ENCODE results near the gene PLEKHO1. TPM values are rescaled to one million over a fixed set of nuclear protein-coding genes. Genes with fewer than 3 reads are reported as not detected.

PLEKHO1 gene
- total and polyA plus RNA-seq, 2 of the 4 experiments (the other 2 are of a cell fraction): 51.4 to 56.0 TPM

DNA sequence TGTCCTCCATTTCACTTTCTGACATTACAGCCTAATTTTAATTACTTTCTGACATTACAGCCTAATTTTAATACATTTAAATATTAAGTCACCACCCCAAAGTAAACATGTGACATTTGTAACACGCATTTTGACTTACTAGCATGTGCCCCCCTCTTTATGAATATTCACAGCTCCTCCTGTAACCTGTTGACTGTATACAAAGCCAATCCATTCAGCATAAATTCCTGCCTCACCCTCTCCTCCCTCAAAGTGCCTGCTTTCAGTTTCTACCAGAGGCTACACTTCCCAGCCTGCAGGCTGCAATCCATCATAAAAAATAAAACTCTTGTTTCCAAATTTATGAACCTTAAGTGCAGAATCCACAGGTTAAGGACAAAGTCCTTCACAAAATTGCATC, 46.7 kb downstream of the PLEKHO1 start:
- no peaks in the 10 kb centered on the region for H4K20me1 ChIP-seq (ENCODE audit: insufficient read depth, low read length)
- H3K36me3 ChIP-seq (ENCODE audit: control insufficient read depth, insufficient read depth, low read length): no peaks in the 10 kb centered on the region
- in situ Hi-C loops (cut with MboI; ENCODE audit: low sequenced_read_pairs) (no loop called here), dilution Hi-C loops (cut with HindIII; ENCODE audit: low sequenced_read_pairs, unreplicated experiment) (no loop called here), intact Hi-C loops (cut with micrococcal nuclease) (no loop called here)
- no peak overlapping the region for H2BK120ac ChIP-seq (ENCODE audit: low read depth, low read length)
- H2AK5ac ChIP-seq (ENCODE audit: low read depth, low read length): no peak overlapping the region
- no peaks in the 10 kb centered on the region for H3K27me3 ChIP-seq (ENCODE audit: control insufficient read depth, insufficient read depth, low read length)
- H3K4me1 ChIP-seq (ENCODE audit: control insufficient read depth, insufficient read depth, low read length): peaks cover 5% of the 10 kb centered on the region
- no peak overlapping the region for H3K27ac ChIP-seq (ENCODE audit: insufficient read depth, low read length)
- TF ChIP-seq MAFK (IDR thresholded peaks at IDR 0.05; ENCODE audit: low read depth, low read length) (no peak), MAZ (IDR thresholded peaks at IDR 0.05; ENCODE audit: borderline replicate concordance, low read depth, low read length) (no peak), BHLHE40 (IDR thresholded peaks at IDR 0.05; ENCODE audit: low read depth, low read length) (no peak), RCOR1 (IDR thresholded peaks at IDR 0.05; ENCODE audit: insufficient replicate concordance, low read length) (no peak), FOS (IDR thresholded peaks at IDR 0.05; ENCODE audit: low read depth, low read length) (no peak), RFX5 (IDR thresholded peaks at IDR 0.05; ENCODE audit: low read depth, low read length) (no peak), CEBPB (IDR thresholded peaks at IDR 0.05; ENCODE audit: low read depth, low read length) (no peak), NFE2L2 (IDR thresholded peaks at IDR 0.05; ENCODE audit: low read depth, low read length) (no peak), RAD21 (IDR thresholded peaks at IDR 0.05; ENCODE audit: low read length) (no peak)
- TF ChIP-seq, protein P1, sequence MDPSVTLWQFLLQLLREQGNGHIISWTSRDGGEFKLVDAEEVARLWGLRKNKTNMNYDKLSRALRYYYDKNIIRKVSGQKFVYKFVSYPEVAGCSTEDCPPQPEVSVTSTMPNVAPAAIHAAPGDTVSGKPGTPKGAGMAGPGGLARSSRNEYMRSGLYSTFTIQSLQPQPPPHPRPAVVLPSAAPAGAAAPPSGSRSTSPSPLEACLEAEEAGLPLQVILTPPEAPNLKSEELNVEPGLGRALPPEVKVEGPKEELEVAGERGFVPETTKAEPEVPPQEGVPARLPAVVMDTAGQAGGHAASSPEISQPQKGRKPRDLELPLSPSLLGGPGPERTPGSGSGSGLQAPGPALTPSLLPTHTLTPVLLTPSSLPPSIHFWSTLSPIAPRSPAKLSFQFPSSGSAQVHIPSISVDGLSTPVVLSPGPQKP (IDR thresholded peaks at IDR 0.05; ENCODE audit: borderline replicate concordance, low read depth, low read length): no peak
- TF ChIP-seq, protein P2, sequence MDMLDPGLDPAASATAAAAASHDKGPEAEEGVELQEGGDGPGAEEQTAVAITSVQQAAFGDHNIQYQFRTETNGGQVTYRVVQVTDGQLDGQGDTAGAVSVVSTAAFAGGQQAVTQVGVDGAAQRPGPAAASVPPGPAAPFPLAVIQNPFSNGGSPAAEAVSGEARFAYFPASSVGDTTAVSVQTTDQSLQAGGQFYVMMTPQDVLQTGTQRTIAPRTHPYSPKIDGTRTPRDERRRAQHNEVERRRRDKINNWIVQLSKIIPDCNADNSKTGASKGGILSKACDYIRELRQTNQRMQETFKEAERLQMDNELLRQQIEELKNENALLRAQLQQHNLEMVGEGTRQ (IDR thresholded peaks at IDR 0.05; ENCODE audit: low read depth, low read length): no peak
- TF ChIP-seq, protein P3, sequence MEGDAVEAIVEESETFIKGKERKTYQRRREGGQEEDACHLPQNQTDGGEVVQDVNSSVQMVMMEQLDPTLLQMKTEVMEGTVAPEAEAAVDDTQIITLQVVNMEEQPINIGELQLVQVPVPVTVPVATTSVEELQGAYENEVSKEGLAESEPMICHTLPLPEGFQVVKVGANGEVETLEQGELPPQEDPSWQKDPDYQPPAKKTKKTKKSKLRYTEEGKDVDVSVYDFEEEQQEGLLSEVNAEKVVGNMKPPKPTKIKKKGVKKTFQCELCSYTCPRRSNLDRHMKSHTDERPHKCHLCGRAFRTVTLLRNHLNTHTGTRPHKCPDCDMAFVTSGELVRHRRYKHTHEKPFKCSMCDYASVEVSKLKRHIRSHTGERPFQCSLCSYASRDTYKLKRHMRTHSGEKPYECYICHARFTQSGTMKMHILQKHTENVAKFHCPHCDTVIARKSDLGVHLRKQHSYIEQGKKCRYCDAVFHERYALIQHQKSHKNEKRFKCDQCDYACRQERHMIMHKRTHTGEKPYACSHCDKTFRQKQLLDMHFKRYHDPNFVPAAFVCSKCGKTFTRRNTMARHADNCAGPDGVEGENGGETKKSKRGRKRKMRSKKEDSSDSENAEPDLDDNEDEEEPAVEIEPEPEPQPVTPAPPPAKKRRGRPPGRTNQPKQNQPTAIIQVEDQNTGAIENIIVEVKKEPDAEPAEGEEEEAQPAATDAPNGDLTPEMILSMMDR (conservative IDR thresholded peaks at IDR 0.05; ENCODE audit: low read depth, low read length): no peak
- no peaks in the 10 kb centered on the region for H3K9me3 ChIP-seq (ENCODE audit: control insufficient read depth, insufficient read depth, low read length)
- no peak overlapping the region for H3K18ac ChIP-seq (ENCODE audit: low read depth, low read length)
- CTCF ChIA-PET: no interaction called here
- DNase-seq (no peak), ATAC-seq (ENCODE audit: low read depth) (no peak)
- H2AK9ac ChIP-seq (replicated peaks; ENCODE audit: low read depth, low read length, poor library complexity): no peak overlapping the region
- H3K4ac ChIP-seq (ENCODE audit: low read depth, low read length): no peak overlapping the region
- H3K4me2 ChIP-seq (ENCODE audit: low read depth, low read length): no peak overlapping the region
- no peak overlapping the region for H3K4me3 ChIP-seq (ENCODE audit: insufficient read depth, low read depth, low read length)
- H3K79me1 ChIP-seq (ENCODE audit: low read depth in 1 of 2, low read length in 2 of 2): no peaks in the 10 kb centered on the region
- no peak overlapping the region for H3K56ac ChIP-seq (ENCODE audit: extremely low read depth, insufficient read depth, low read length)
- 92% methylated on average over 1 of the region's 1 CpG; no CpG with 5 or more reads in 1 of the 2 experiments for WGBS, 2 experiments (ENCODE audit: extremely low coverage in 2 of 2, insufficient read length in 1 of 2)
- no peak overlapping the region for H4K8ac ChIP-seq (ENCODE audit: low read depth in 2 of 2, low read length in 2 of 2)
- no peak overlapping the region for H2AFZ ChIP-seq (replicated peaks; ENCODE audit: low read length, poor library complexity)
- H3K23ac ChIP-seq (ENCODE audit: low read depth, low read length): no peak overlapping the region
- H2BK15ac ChIP-seq (ENCODE audit: low read depth, low read length): no peak overlapping the region
- H3K9me1 ChIP-seq (ENCODE audit: insufficient read depth, low read length): peaks cover 7% of the 10 kb centered on the region
- no peak overlapping the region for H3K14ac ChIP-seq (replicated peaks; ENCODE audit: low read depth, low read length)
- H4K91ac ChIP-seq (ENCODE audit: insufficient read depth, low read depth, low read length): no peak overlapping the region
- no peak overlapping the region for H2BK5ac ChIP-seq (ENCODE audit: low read depth, low read length, poor library complexity, severe bottlenecking)
- no peak overlapping the region for H3K9ac ChIP-seq (ENCODE audit: low read depth, low read length)
- POLR2A ChIA-PET (ENCODE audit: unreplicated experiment): no interaction called here
- H2BK20ac ChIP-seq (ENCODE audit: low read depth, low read length): no peak overlapping the region
- no peak overlapping the region for H4K5ac ChIP-seq (ENCODE audit: low read depth, low read length)
- no TSS peak for BruUV-seq (replicated peaks)
